ENCODE results near the gene FANCL.
A peak's percentile ranks its signal among the peaks of the same experiment; 100 is the strongest.
"Not testable (repeated sequence)": the region's sequence is repeated elsewhere in the genome, so short reads cannot be mapped to it uniquely, and the experiment has no call there.

The FANCL gene

GRCh38 chr2:58240670-58241545, at the start of gene FANCL:
FANCL (minus strand) TSS chr2:58241325; CDS start chr2:58241313, 12 bp downstream.
- DNase-seq, result peak; percentile 73

GRCh38 chr2:58289029-58289428, 47.9 kb upstream of the FANCL start:
- DNase-seq, result no peak

GRCh38 chr2:58283931-58284330, 42.8 kb upstream of the FANCL start:
- no peak for DNase-seq

GRCh38 chr2:58275144-58275543, 34.0 kb upstream of the FANCL start:
- not testable (repeated sequence) for DNase-seq

GRCh38 chr2:58271826-58272225, 30.7 kb upstream of the FANCL start:
- no peak for DNase-seq

GRCh38 chr2:58268685-58269084, 27.6 kb upstream of the FANCL start:
- DNase-seq, result no peak

- no peak for DNase-seq
Observed at GRCh38 chr2:58266211-58266610, 25.1 kb upstream of the FANCL start.

- DNase-seq, result no peak
Observed at GRCh38 chr2:58261209-58261608, 20.1 kb upstream of the FANCL start.

- DNase-seq, result not testable (repeated sequence)
Observed at GRCh38 chr2:58258456-58258855, 17.3 kb upstream of the FANCL start.

GRCh38 chr2:58251331-58252201, 10.4 kb upstream of the FANCL start:
- not testable (repeated sequence) for DNase-seq

GRCh38 chr2:58241546-58241864, 380 bp upstream of the FANCL start:
- no peak for DNase-seq

- no peak for DNase-seq
Observed at GRCh38 chr2:58239243-58239925, 1.7 kb downstream of the FANCL start.

- no peak for DNase-seq
Observed at GRCh38 chr2:58237741-58238140, 3.4 kb downstream of the FANCL start.

GRCh38 chr2:58235984-58236383, 5.1 kb downstream of the FANCL start:
- DNase-seq, result no peak

- no peak for DNase-seq
Observed at GRCh38 chr2:58235170-58235569, 6.0 kb downstream of the FANCL start.

GRCh38 chr2:58228299-58228698, 12.8 kb downstream of the FANCL start:
- no peak for DNase-seq

- DNase-seq, result no peak
Observed at GRCh38 chr2:58227171-58227917, 13.8 kb downstream of the FANCL start.

- DNase-seq, result no peak
Observed at GRCh38 chr2:58221909-58222308, 19.2 kb downstream of the FANCL start.

GRCh38 chr2:58215429-58215828, 25.7 kb downstream of the FANCL start:
- no peak for DNase-seq

GRCh38 chr2:58210951-58211568, 30.1 kb downstream of the FANCL start:
- DNase-seq, result not testable (repeated sequence)

GRCh38 chr2:58207189-58207588, 33.9 kb downstream of the FANCL start:
- DNase-seq, result no peak

- no peak for DNase-seq
Observed at GRCh38 chr2:58206785-58207184, 34.3 kb downstream of the FANCL start.
